GM03348 (cell line): ENCODE data around the gene TBC1D1.

Experiments
- DNase-seq: peaks from one replicate; pipeline ENCODE4 v3.0.0; 2012; ENCODE audit warnings: low spot score

The TBC1D1 gene

DNA sequence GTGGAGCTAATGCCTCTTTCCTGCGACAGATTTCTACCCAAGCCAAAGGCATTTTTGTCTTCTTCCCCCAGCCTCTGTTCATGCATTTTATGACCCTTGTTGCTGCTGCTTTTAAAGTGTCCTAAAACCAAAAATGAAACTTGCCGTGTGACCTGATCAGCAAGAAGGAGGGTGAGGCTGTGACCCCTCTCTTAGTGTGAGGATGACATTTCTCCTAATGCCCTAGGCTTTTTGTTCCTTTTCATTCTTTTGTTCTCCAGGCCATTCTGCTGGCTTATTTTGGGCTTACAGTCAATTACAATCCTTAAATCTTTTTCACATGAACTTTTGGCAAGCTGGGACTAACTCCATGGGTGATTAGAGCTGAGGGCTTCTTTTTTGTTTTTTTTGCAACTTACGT lies 103.7 kb downstream of the TBC1D1 start:
- no peak for DNase-seq

DNA sequence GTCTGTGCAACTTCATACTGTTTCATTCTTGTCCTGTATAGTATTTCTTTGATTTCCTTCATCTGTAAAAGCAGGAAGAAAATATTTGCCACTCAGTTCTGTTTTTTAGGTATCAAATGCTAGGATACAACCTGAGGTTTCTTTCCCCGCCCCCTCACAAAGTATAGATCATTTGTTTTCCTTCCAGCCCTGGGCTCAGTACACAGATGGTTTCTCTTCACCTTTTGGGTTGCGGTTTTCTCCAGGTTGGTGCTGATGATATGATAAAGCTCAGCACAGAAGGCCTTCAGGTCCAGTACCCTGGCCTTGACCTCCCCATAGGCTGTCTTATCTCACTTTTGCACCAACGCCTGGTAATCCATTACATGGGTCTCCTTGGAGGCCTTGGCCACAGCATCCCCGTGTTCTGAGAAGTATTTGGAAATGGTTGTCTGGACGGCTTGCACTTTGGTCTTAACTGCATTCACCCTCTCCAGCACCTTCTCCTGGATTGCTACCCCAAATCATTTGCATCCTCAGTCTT lies 104.5 kb downstream of the TBC1D1 start:
- no peak for DNase-seq

DNA sequence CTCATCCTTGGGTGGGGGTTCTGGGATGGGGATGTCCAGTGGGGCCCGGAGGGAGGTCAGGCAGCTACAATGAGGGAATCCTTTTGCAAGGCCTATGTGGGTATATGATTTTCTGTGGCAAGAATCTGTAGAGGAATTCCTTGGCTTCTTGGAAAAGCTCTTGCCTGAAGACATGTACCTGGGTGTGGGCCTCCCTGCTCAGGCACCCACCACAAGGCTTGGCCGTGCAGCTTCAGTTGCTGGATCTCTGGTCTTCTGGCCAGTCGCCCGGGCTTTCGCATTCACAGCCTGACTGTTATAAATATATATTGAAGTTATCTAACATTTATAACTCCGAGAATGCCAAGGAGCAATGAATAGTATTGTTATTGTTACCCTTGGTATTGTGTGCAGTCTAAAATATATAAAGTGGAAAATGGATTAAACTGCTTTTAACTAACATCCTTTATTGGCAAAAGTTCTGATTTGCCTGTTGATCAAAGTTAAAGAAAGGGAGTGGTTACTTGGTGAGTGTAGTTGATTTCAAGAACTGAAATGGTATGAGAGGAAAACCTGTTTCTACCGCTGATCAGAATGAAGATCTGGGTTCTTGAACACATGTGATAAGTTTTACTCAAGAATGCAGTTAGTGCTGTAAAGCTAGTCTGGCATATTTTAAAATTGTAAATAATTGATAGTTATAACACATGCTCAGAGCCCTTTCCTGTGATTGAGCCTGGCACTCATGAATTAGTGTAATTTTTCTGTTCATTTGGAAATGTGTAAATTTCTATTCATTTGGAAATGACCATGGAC lies 105.3 kb downstream of the TBC1D1 start:
- no peak for DNase-seq

DNA sequence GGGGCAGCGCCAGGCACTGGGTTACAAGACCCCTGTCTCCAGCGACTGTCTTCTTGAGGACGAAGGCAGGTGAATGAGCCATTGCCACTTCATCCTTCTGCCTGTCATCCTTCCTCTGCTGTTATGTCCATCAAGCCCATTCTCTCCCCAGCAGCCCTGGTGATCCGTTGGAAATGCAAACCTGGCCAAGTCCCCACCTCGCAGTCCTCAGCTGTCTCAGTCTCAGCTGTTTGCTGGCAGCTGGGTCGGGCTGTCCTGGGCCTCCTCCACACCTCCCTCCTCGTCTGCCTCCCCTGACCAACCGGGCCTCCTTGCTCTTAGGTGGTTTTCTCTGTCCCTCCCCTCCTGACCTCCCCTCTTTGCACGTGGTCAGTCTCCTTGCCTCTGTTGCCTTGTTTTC lies 107.3 kb downstream of the TBC1D1 start:
- no peak for DNase-seq

DNA sequence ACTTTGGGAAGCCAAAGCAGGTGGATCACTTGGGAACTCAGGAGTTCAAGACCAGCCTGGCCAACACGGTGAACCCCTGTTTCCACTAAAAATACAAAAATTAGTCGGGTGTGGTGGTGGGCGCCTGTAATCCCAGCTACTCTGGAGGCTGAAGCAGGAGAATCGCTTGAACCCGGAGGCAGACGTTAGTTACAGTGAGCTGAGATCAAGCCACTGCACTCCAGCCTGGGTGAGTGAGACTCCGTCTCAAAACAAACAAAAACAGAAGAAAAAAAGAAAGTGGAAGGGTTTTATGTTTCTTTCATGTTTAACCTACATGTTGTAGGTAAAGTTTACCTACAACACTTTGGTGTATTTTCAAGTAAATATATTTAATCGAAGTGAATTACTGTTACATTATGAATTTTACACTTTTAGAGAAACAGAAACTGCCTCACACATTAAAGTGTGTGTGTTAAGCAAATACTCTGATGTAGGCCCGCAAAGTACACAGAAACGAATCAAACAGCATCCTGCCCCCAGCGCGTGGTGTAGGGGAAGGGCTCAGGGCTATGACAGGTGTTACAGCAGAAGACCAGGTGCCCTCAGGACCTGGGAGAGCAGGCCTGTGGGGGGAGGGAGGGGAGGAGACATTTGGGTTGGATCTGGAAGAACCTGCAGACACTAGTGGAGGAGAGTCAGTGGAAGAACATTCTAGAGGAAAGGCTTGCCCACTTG lies 108.3 kb downstream of the TBC1D1 start:
- no peak for DNase-seq

DNA sequence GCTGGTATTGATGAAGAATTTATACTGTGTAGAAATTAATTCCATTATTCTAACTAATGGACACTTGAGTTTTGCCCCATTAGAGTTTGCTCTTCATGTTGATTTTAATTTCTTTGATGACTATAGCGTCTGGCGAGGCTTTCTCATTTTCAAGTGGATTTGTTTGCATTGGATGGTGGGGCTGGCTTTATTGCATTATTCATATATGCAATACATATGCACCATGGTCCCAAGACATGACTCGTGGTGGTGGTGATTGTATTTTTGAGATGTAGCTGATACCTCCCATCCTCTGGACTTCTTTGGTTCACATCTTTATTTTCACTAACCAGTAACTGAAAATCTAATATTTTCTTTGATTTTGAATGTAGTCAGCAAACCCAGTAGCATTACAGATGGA lies 109.1 kb downstream of the TBC1D1 start:
- no peak for DNase-seq

DNA sequence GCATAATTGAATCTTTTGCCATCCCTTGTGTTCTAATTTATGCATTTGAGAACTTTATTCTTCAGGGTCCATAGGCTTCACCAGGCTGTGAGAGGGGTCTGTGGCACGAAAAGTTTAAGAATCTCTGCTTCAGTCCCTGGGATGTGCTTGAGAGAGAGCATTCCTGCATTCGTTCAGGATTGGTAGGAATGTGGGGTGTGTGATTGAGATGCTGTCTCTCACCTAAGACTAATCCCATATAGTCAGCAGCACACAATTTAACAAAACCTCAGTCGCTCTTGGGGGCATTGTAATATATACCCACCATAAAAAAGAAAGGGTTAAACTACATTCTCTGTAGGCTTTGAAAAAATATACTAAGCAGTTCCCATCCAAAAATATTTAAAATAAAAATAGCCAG lies 111.0 kb downstream of the TBC1D1 start:
- DNase-seq = no peak

DNA sequence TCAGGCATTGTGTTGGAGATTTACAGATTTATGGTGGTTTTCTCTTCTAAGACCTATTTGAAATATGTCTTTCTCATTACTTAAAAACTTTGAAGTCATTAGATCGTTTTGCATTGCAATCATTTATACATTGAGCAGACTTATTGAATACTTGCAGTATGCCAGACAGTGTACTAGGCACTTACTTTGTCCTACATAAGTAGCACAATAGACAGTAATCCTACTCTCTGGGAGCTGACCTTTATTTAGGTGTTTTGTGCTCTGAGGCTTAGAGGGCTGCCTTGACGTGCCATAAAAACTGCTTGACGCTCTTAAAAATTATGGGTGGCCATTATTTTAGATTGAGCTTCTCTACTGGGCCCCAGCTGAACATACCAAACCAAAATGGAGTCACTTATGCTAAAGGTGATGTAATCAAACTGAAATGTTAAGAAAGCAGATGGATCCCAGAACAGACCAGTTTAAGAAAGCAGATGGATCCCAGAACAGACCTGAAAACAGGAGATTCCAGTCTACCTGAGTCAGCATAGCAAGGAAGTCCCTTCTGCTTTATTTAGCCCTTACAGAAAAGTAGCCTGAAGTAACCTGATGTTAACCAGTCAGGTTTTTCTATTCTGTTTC lies 111.7 kb downstream of the TBC1D1 start:
- DNase-seq = no peak

DNA sequence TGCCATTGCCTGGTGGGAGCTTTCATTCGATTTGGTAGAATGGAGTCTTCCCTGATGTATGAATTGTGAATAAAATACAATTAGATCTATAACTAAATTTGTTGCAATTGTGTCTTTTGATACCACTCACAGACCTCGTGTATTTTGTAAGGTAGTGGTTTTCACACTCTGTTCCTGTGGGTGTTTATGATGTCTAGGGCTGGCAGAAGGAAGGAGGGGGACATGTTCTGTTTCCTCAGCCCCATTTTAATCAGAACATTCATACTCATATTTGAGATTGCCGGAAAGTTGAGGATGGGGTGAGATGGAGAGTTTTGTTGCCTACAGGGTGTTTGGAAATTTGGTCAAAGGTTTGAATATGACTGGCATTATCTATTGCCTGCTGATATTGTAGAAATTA lies 112.2 kb downstream of the TBC1D1 start:
- DNase-seq = no peak

DNA sequence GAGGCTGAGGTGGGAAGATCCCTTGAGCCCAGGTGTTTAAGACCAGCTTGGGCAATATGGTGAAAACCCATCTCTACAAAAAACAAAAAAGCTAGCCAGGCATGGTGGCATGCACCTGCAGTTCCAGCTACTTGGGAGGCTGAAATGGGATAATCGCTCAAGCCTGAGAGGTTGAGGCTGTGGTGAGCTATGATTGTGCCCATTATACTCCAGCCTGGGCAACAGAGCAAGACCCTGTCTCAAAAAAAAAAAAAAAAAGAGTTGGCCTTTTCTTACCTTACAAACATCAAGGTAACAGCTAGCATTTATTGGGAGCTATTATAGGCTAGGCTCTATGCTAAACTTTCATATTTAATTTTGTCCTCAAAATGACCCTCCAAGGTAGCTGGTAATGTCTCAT lies 112.7 kb downstream of the TBC1D1 start:
- no peak for DNase-seq

DNA sequence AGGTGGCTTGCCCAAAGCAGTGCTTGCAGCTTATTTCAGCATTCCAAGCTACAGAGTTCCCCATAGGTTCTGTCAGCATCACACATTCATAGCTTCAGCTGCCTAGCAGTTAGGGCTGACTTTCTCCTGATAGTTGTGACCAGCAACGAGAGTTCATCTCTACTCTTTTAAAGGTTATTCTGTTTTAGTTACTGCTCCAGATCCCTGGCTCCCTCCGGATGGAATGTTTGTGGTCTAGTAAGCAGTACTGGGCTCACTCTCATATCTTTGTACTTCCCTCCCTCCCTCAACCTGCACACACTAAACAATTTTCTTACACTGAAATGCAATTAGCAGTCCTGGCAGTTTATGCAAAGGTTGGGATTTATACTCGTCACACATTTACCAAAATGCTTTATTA lies 113.2 kb downstream of the TBC1D1 start:
- peak; percentile 19 for DNase-seq

DNA sequence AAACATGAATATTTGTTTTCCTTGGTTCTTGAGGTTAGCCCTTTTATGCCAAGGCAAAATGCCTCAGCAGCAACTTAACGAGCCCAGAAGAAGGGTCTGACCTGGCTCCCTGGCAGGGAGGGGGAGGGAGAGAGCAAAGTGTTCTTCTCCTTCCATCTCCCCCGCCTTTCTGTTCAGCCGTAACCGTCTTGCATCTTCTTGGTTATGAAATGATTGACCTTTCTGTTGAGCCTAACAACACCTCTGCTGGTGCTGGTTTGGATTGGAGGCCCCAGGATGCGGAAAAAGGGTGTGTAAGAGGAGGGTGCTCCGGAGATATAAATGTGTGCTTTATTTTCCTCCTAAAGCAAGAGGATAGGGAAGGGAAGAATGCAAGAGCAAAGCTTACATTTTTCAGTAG lies 114.0 kb downstream of the TBC1D1 start:
- DNase-seq = no peak

DNA sequence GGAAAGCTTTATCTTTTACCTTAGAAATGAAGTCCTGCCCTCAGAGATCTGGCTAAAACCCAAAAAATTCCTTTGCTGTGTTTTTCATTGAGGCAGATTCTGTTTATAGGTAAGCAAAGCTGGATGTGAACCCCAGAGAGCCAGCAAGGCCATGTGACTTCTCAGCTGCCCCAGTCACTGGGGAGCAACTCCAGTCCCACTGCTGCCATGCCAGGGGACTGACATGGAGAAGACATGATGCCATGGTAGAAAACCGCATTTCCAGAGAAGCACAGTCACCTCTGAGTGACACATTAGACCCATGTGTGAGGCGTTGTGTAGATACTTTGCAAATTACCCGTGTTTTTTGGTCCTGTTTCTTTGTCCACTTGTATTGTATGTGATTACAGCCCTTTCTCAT lies 114.8 kb downstream of the TBC1D1 start:
- no peak for DNase-seq

DNA sequence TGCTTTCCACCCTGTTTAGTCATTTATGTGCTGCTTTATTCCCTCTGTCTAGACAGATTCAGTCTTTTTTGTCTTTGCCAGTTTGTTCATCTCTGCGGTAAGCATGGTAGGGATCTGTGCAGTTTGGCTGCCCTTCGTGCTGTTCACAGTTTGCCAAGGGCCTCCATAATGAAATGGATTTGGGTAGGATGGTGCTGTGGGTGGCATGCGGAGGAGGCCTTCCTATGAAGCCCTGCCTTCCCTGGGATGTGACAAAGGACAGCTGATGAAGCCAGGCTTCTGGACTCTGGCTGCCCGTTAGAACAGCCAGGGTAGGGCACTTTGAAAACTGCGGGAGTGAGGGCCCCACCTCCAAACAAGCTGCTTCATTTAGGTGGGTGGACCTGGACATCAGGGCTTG lies 116.8 kb downstream of the TBC1D1 start:
- no peak for DNase-seq

DNA sequence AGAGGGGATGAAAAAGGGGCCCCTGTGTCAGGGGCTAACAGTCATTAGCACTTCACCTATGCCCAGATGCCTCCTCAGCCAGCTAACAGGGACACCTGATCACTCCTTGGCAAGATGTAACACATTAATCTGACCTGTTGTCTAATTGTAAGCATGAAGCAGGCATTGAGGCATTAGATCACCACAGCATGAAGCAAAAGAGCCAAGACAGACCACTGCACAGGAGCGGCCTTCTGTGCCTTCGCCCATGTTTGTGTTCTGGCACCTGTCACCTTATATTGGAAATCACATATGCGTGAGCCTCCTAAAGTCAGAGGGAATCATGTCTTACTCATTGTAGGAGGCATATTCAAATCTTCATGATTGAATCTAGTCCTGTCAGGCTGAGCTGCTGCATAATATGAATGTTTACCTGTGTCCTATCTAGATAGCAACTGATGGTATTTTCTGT lies 117.7 kb downstream of the TBC1D1 start:
- no peak for DNase-seq

DNA sequence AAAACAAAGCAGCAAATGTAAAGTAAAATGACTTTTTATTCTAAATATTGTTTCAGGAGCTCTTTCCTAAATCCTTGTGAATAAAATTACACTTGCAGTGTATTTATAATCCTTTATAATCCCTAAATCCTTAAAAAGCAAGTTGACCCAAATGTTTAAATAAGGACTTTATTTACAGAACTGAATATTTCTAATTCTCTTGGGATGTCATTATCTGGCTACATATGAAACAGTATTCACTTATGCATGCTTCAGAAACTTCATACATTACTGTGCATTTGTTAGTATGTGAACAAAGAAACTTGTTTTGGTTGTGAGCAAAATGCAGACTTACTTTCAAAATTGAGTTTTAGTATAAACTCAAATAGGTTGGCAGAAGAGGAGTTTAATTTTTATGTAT lies 118.5 kb downstream of the TBC1D1 start:
- DNase-seq = no peak

DNA sequence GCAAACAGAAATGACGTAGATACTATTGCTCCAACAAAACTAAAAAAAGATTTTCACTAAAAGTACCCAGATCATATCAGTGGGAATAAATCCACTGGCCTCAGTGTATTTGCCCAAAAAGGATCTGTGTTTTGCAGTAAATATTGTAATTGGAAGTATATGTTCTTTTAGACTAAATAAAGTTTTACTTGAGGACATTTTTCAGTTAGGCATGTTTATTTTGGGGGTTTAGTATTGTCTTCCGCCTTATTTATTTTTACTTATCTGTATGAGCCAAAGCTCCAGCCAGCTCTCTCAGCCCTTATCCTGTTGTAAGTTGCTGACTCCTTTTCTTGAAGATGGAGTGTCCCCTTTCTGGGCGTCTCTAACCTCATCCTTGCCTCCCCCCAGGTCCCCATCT lies 119.1 kb downstream of the TBC1D1 start:
- DNase-seq = no peak

DNA sequence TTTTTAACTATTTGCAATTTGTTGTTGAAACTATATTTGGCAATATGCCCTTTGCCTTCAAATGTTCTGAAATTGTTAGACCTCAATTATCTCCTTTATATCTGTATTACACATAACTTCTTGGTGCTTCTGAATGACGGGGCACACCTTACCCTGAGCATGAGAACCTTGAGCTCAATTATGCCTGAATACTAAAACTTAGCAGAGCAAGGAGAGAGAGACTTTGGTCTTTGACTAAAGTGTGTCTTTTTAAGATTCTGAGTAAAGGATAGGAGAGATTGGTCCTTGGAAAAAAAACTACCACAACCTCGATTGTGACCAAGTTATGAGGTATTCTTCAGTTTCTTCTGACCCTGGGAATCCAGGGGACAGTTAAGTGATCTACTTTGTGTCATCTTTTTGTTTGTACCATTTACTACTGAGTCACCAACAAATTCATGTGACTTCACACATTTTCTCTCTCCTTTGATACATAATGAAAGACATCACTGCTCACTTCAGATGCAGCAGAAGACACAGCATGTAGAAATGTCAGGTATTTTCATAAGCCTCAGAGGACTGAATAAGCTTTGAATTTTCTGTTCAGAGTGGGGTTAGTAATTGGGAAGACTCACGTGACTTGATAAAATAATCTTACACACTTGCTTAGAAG lies 120.8 kb downstream of the TBC1D1 start:
- no peak for DNase-seq

DNA sequence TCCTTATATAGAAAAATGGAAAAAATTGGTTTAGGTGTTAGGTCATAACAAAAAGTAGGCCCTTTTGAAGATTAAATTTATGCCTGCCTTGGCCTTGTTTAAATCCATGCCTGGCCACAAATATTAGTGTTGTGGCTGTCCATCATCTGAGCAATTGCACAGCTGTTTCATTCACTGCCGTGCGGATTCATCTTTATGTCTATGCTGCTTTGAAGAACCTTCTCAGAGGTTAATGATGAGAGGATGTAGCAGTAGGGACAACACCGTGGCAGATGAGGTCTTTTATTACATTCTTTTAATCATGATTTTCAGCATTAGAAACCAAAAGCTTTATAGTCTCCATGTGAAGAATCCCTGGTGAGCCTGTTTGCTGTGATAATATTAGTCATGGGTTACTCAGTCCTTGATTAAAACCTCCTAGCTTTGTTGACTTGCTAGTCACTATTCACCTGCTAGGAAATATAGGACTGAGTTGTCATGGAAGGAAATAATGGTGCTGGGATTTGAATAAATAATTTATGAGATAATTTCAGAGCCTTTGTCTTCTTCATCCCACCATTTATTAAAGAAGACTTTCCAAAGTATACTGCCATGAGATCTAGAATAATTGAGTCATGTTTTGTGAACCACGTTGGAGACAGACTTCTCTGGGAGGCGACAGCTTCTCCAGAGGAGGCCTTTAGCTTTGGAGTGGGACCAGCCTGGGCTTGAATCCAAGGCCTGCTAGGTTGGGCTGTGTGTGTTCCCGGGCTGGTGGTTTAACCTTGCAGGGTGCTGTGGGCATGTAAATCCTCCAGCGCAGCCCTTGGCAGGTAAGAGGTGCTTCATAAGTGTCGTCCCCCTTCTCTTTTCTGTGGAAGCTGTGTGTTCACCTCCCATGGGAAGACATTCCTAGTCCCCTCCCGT lies 122.8 kb downstream of the TBC1D1 start:
- peak; percentile 29 for DNase-seq

DNA sequence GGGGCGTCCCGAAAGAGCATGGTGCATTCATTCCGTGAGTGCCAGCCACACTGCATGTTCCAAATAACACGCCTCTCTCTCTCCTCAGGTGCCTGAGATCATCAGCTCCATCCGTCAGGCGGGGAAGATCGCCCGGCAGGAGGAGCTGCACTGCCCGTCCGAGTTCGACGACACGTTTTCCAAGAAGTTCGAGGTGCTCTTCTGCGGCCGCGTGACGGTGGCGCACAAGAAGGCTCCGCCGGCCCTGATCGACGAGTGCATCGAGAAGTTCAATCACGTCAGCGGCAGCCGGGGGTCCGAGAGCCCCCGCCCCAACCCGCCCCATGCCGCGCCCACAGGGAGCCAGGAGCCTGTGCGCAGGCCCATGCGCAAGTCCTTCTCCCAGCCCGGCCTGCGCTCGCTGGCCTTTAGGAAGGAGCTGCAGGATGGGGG lies 123.6 kb downstream of the TBC1D1 start:
- no peak for DNase-seq

DNA sequence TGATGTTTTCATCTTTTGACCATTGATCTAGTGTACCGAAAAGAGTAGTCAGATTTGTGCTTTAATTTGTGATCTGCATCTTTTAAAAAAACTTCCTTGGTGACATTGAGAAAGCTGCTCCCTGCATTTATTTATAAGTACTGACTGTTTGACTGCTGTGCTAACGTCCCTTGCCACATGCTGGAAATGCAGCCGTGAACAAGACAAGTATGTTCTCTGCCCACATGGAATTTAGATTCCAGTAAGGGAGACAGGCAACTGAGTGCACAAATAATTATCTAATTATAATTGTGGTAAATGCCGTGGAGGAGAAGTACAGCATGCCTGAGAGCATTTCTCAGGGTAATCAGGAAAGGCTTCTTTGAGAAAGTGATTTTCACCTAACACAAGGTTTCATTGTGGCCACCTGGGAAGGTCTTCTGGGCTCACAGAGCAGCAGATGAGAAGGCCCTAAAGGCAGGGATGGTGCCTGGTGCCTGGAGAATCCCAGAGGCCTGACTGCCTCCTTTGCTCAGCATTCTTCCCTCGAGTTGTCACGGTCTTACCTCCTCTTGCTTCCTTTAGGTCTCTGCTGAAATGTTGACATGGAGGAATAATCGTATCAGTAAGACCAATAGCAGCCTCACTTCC lies 125.1 kb downstream of the TBC1D1 start:
- no peak for DNase-seq
